OCI-LY1 (cell line): ENCODE results near the gene FRMD3.

Experiments used
- H2AFZ ChIP-seq: fragments of 200-600 bp; sonication (generic), shearing (Covaris generic); 2 replicates; pipeline ENCODE4 v1.6.0; 2014; ENCODE audit warnings: antibody characterized with exemption, mild to moderate bottlenecking, low read length
- H3F3A ChIP-seq: fragments of 200-600 bp; sonication (generic), shearing (Covaris generic); 2 replicates; pipeline ENCODE4 v1.6.0; 2014; ENCODE audit warnings: mild to moderate bottlenecking, antibody characterized with exemption, low read length, moderate library complexity; ENCODE audit not compliant: insufficient read depth
- H3K27ac ChIP-seq: fragments of 200-600 bp; sonication (generic); 2 replicates; pipeline ENCODE4 v1.5.1; 2014; ENCODE audit warnings: low read length, mixed run types, mild to moderate bottlenecking, low read depth; ENCODE audit not compliant: poor library complexity, severe bottlenecking
- H3K27me3 ChIP-seq: fragments of 200-600 bp; sonication (generic); 2 replicates; pipeline ENCODE4 v1.6.0; 2014; ENCODE audit warnings: antibody characterized with exemption, mild to moderate bottlenecking, low read length, moderate library complexity; ENCODE audit not compliant: insufficient read depth
- H3K36me3 ChIP-seq: fragments of 200-600 bp; sonication (generic); 2 replicates; pipeline ENCODE4 v1.6.1; 2014; ENCODE audit warnings: mild to moderate bottlenecking, antibody characterized with exemption, low read length, moderate library complexity, mixed read lengths; ENCODE audit not compliant: insufficient read depth
- H3K4me1 ChIP-seq: fragments of 200-600 bp; sonication (generic); 2 replicates; pipeline ENCODE4 v1.5.1; 2014; ENCODE audit warnings: mild to moderate bottlenecking, low read length, moderate library complexity; ENCODE audit not compliant: insufficient read depth, severe bottlenecking
- H3K4me2 ChIP-seq: fragments of 200-600 bp; sonication (generic), shearing (Covaris generic); 2 replicates; pipeline ENCODE4 v1.6.1; 2014; ENCODE audit warnings: low read length
- H3K4me3 ChIP-seq: fragments of 200-600 bp; sonication (generic); 2 replicates; pipeline ENCODE4 v1.5.1; 2014; ENCODE audit warnings: low read length, low read depth, mild to moderate bottlenecking, mixed read lengths; ENCODE audit not compliant: poor library complexity, severe bottlenecking
- H3K79me2 ChIP-seq: fragments of 200-600 bp; shearing (Covaris generic); 2 replicates; pipeline ENCODE4 v1.6.1; 2016; ENCODE audit warnings: mixed run types, low read length, mixed read lengths; ENCODE audit not compliant: insufficient read depth
- H3K9ac ChIP-seq: fragments of 200-600 bp; sonication (generic), shearing (Covaris generic); 2 replicates; pipeline ENCODE4 v1.6.1; 2014; ENCODE audit warnings: mild to moderate bottlenecking, low read length, mixed read lengths
- H3K9me2 ChIP-seq: fragments of 200-600 bp; sonication (generic), shearing (Covaris generic); 2 replicates; pipeline ENCODE4 v1.6.1; 2014; ENCODE audit warnings: low read depth, mild to moderate bottlenecking, low read length, mixed read lengths
- H3K9me3 ChIP-seq: fragments of 200-600 bp; shearing (Covaris generic); 2 replicates; pipeline ENCODE4 v1.6.1; 2014; ENCODE audit warnings: low read length, mixed read lengths
- H4K20me1 ChIP-seq: fragments of 200-600 bp; sonication (generic), shearing (Covaris generic); 2 replicates; pipeline ENCODE4 v1.6.0; 2016; ENCODE audit warnings: mild to moderate bottlenecking, low read length; ENCODE audit not compliant: insufficient read depth
- CTCF ChIP-seq: fragments of 200-600 bp; sonication (generic), shearing (Covaris generic); IDR thresholded peaks from 2 replicates; pipeline ENCODE4 v1.5.1; 2017; ENCODE audit warnings: mild to moderate bottlenecking, antibody characterized with exemption, low read length, moderate library complexity, mixed read lengths
- EZH2 ChIP-seq: fragments of 200-600 bp; sonication (generic), shearing (Covaris generic); IDR thresholded peaks from 2 replicates; pipeline ENCODE4 v1.8.0; 2017; ENCODE audit warnings: borderline replicate concordance, mixed run types, mild to moderate bottlenecking, antibody characterized with exemption, low read length, moderate library complexity, mixed read lengths

FRMD3 gene

GRCh38 chr9:83570359-83570758 is 32.2 kb upstream of the FRMD3 start:
- Histone ChIP-seq H3K4me3 (no peak overlapping the region), H3K9me2 (no peaks in the 10 kb centered on the region)
- TF ChIP-seq CTCF (no peak), EZH2 (no peak)

GRCh38 chr9:83569326-83569725 is 31.1 kb upstream of the FRMD3 start:
- H3K4me2 ChIP-seq, result no peak overlapping the region
- no peaks in the 10 kb centered on the region for H3K79me2 ChIP-seq
- H2AFZ ChIP-seq, result no peak overlapping the region
- H3K4me3 ChIP-seq, result no peak overlapping the region
- no peaks in the 10 kb centered on the region for H3K36me3 ChIP-seq
- no peak overlapping the region for H3K27ac ChIP-seq
- no peak overlapping the region for H3K9ac ChIP-seq
- H3K27me3 ChIP-seq, result no peaks in the 10 kb centered on the region
- H3K9me3 ChIP-seq, result no peaks in the 10 kb centered on the region
- no peaks in the 10 kb centered on the region for H4K20me1 ChIP-seq
- TF ChIP-seq CTCF, result no peak
- TF ChIP-seq EZH2, result no peak
- no peaks in the 10 kb centered on the region for H3K4me1 ChIP-seq
- no peaks in the 10 kb centered on the region for H3K9me2 ChIP-seq
- H3F3A ChIP-seq, result no peaks in the 10 kb centered on the region

More at GRCh38 chr9:83570359-83570758, 32.2 kb upstream of the FRMD3 start:
- Histone ChIP-seq H3K36me3 (no peaks in the 10 kb centered on the region), H3K9me3 (no peaks in the 10 kb centered on the region), H4K20me1 (no peaks in the 10 kb centered on the region), H3K4me1 (no peaks in the 10 kb centered on the region), H3K27ac (no peak overlapping the region), H3K4me2 (no peak overlapping the region), H3F3A (no peaks in the 10 kb centered on the region), H3K79me2 (no peaks in the 10 kb centered on the region), H3K27me3 (no peaks in the 10 kb centered on the region), H3K9ac (no peak overlapping the region), H2AFZ (no peak overlapping the region)

- Histone ChIP-seq H3K27me3 (no peaks in the 10 kb centered on the region), H3K36me3 (no peaks in the 10 kb centered on the region), H3K4me2 (no peak overlapping the region), H3K27ac (no peak overlapping the region), H3F3A (no peaks in the 10 kb centered on the region), H4K20me1 (no peaks in the 10 kb centered on the region), H3K79me2 (no peaks in the 10 kb centered on the region), H3K9me3 (no peaks in the 10 kb centered on the region), H2AFZ (no peak overlapping the region), H3K4me3 (no peak overlapping the region), H3K9me2 (no peaks in the 10 kb centered on the region), H3K4me1 (no peaks in the 10 kb centered on the region), H3K9ac (no peak overlapping the region)
- TF ChIP-seq CTCF (no peak), EZH2 (no peak)
Observed at GRCh38 chr9:83563360-83563759, 25.2 kb upstream of the FRMD3 start.
